ENCODE data around the gene RPAP3.
"Not testable (repeated sequence)": the region's sequence is repeated elsewhere in the genome, so short reads cannot be mapped to it uniquely, and the experiment has no call there.

Gene RPAP3

GRCh38 chr12:47698055-47698454, 7.8 kb downstream of the RPAP3 start:
- no peaks in the 10 kb centered on the region for H3K9me3 ChIP-seq (ENCODE audit: control insufficient read depth, insufficient read depth, low read length)
- no peaks in the 10 kb centered on the region for H3K27me3 ChIP-seq (ENCODE audit: control insufficient read depth, insufficient read depth, low read length)
- H3K36me3 ChIP-seq (ENCODE audit: control insufficient read depth, insufficient read depth, low read length), result peaks cover 8% of the 10 kb centered on the region
- no peak overlapping the region for H3K4me3 ChIP-seq (ENCODE audit: low read depth, low read length)
- no peak overlapping the region for H3K9ac ChIP-seq (ENCODE audit: low read depth, low read length)
- no peaks in the 10 kb centered on the region for H3K4me1 ChIP-seq (ENCODE audit: control insufficient read depth, insufficient read depth, low read length)

- Histone ChIP-seq H3K9me3 (ENCODE audit: control insufficient read depth, insufficient read depth, low read length) (no peaks in the 10 kb centered on the region), H3K4me3 (ENCODE audit: low read depth, low read length) (no peak overlapping the region), H3K36me3 (ENCODE audit: control insufficient read depth, insufficient read depth, low read length) (no peaks in the 10 kb centered on the region), H3K27me3 (ENCODE audit: control insufficient read depth, insufficient read depth, low read length) (no peaks in the 10 kb centered on the region), H3K9ac (ENCODE audit: low read depth, low read length) (no peak overlapping the region), H3K4me1 (ENCODE audit: control insufficient read depth, insufficient read depth, low read length) (no peaks in the 10 kb centered on the region)
Observed at GRCh38 chr12:47689215-47689614, 16.6 kb downstream of the RPAP3 start.

- Histone ChIP-seq H3K9ac (ENCODE audit: low read depth, low read length) (no peak overlapping the region), H3K9me3 (ENCODE audit: control insufficient read depth, insufficient read depth, low read length) (no peaks in the 10 kb centered on the region), H3K4me3 (ENCODE audit: low read depth, low read length) (no peak overlapping the region), H3K36me3 (ENCODE audit: control insufficient read depth, insufficient read depth, low read length) (no peaks in the 10 kb centered on the region), H3K27me3 (ENCODE audit: control insufficient read depth, insufficient read depth, low read length) (no peaks in the 10 kb centered on the region), H3K4me1 (ENCODE audit: control insufficient read depth, insufficient read depth, low read length) (no peaks in the 10 kb centered on the region)
Observed at GRCh38 chr12:47687636-47688035, 18.2 kb downstream of the RPAP3 start.

GRCh38 chr12:47686645-47687240, 19.1 kb downstream of the RPAP3 start:
- Histone ChIP-seq H3K9me3 (ENCODE audit: control insufficient read depth, insufficient read depth, low read length) (no peaks in the 10 kb centered on the region), H3K36me3 (ENCODE audit: control insufficient read depth, insufficient read depth, low read length) (no peaks in the 10 kb centered on the region), H3K4me1 (ENCODE audit: control insufficient read depth, insufficient read depth, low read length) (no peaks in the 10 kb centered on the region), H3K27me3 (ENCODE audit: control insufficient read depth, insufficient read depth, low read length) (no peaks in the 10 kb centered on the region), H3K4me3 (ENCODE audit: low read depth, low read length) (no peak overlapping the region), H3K9ac (ENCODE audit: low read depth, low read length) (no peak overlapping the region)

- Histone ChIP-seq H3K4me1 (ENCODE audit: control insufficient read depth, insufficient read depth, low read length) (no peaks in the 10 kb centered on the region), H3K4me3 (ENCODE audit: low read depth, low read length) (no peak overlapping the region), H3K9me3 (ENCODE audit: control insufficient read depth, insufficient read depth, low read length) (no peaks in the 10 kb centered on the region), H3K36me3 (ENCODE audit: control insufficient read depth, insufficient read depth, low read length) (no peaks in the 10 kb centered on the region), H3K27me3 (ENCODE audit: control insufficient read depth, insufficient read depth, low read length) (no peaks in the 10 kb centered on the region), H3K9ac (ENCODE audit: low read depth, low read length) (no peak overlapping the region)
Observed at GRCh38 chr12:47679785-47680184, 26.0 kb downstream of the RPAP3 start.

GRCh38 chr12:47672068-47672467, 33.8 kb downstream of the RPAP3 start:
- no peaks in the 10 kb centered on the region for H3K4me1 ChIP-seq (ENCODE audit: control insufficient read depth, insufficient read depth, low read length)
- no peaks in the 10 kb centered on the region for H3K27me3 ChIP-seq (ENCODE audit: control insufficient read depth, insufficient read depth, low read length)
- H3K36me3 ChIP-seq (ENCODE audit: control insufficient read depth, insufficient read depth, low read length), result no peaks in the 10 kb centered on the region
- H3K9me3 ChIP-seq (ENCODE audit: control insufficient read depth, insufficient read depth, low read length), result no peaks in the 10 kb centered on the region
- no peak overlapping the region for H3K4me3 ChIP-seq (ENCODE audit: low read depth, low read length)
- H3K9ac ChIP-seq (ENCODE audit: low read depth, low read length), result no peak overlapping the region

GRCh38 chr12:47667935-47668334, 37.9 kb downstream of the RPAP3 start:
- not testable (repeated sequence) for H3K36me3 ChIP-seq (ENCODE audit: control insufficient read depth, insufficient read depth, low read length); H3K9ac ChIP-seq (ENCODE audit: low read depth, low read length)

GRCh38 chr12:47652521-47653234, 53.2 kb downstream of the RPAP3 start:
- Histone ChIP-seq H3K4me3 (ENCODE audit: low read depth, low read length) (no peak overlapping the region), H3K27me3 (ENCODE audit: control insufficient read depth, insufficient read depth, low read length) (no peaks in the 10 kb centered on the region), H3K36me3 (ENCODE audit: control insufficient read depth, insufficient read depth, low read length) (no peaks in the 10 kb centered on the region), H3K4me1 (ENCODE audit: control insufficient read depth, insufficient read depth, low read length) (peaks cover 7% of the 10 kb centered on the region), H3K9ac (ENCODE audit: low read depth, low read length) (no peak overlapping the region), H3K9me3 (ENCODE audit: control insufficient read depth, insufficient read depth, low read length) (no peaks in the 10 kb centered on the region)

More at GRCh38 chr12:47667935-47668334, 37.9 kb downstream of the RPAP3 start:
- H3K4me1 ChIP-seq (ENCODE audit: control insufficient read depth, insufficient read depth, low read length); H3K4me3 ChIP-seq (ENCODE audit: low read depth, low read length); H3K9me3 ChIP-seq (ENCODE audit: control insufficient read depth, insufficient read depth, low read length); H3K27me3 ChIP-seq (ENCODE audit: control insufficient read depth, insufficient read depth, low read length): not testable (repeated sequence)

GRCh38 chr12:47651368-47652254, 54.2 kb downstream of the RPAP3 start:
- H3K27me3 ChIP-seq (ENCODE audit: control insufficient read depth, insufficient read depth, low read length), result no peaks in the 10 kb centered on the region
- H3K4me1 ChIP-seq (ENCODE audit: control insufficient read depth, insufficient read depth, low read length), result peaks cover 7% of the 10 kb centered on the region
- no peaks in the 10 kb centered on the region for H3K36me3 ChIP-seq (ENCODE audit: control insufficient read depth, insufficient read depth, low read length)
- no peak overlapping the region for H3K4me3 ChIP-seq (ENCODE audit: low read depth, low read length)
- H3K9me3 ChIP-seq (ENCODE audit: control insufficient read depth, insufficient read depth, low read length), result no peaks in the 10 kb centered on the region
- H3K9ac ChIP-seq (ENCODE audit: low read depth, low read length), result no peak overlapping the region

GRCh38 chr12:47650469-47650868, 55.4 kb downstream of the RPAP3 start:
- H3K4me3 ChIP-seq (ENCODE audit: low read depth, low read length), result no peak overlapping the region
- no peaks in the 10 kb centered on the region for H3K27me3 ChIP-seq (ENCODE audit: control insufficient read depth, insufficient read depth, low read length)
- no peaks in the 10 kb centered on the region for H3K9me3 ChIP-seq (ENCODE audit: control insufficient read depth, insufficient read depth, low read length)
- no peak overlapping the region for H3K9ac ChIP-seq (ENCODE audit: low read depth, low read length)
- peaks cover 7% of the 10 kb centered on the region for H3K4me1 ChIP-seq (ENCODE audit: control insufficient read depth, insufficient read depth, low read length)
- H3K36me3 ChIP-seq (ENCODE audit: control insufficient read depth, insufficient read depth, low read length), result no peaks in the 10 kb centered on the region

GRCh38 chr12:47649381-47649780, 56.4 kb downstream of the RPAP3 start:
- Histone ChIP-seq H3K36me3 (ENCODE audit: control insufficient read depth, insufficient read depth, low read length) (no peaks in the 10 kb centered on the region), H3K9ac (ENCODE audit: low read depth, low read length) (no peak overlapping the region), H3K4me3 (ENCODE audit: low read depth, low read length) (no peak overlapping the region), H3K9me3 (ENCODE audit: control insufficient read depth, insufficient read depth, low read length) (no peaks in the 10 kb centered on the region), H3K4me1 (ENCODE audit: control insufficient read depth, insufficient read depth, low read length) (peaks cover 7% of the 10 kb centered on the region), H3K27me3 (ENCODE audit: control insufficient read depth, insufficient read depth, low read length) (no peaks in the 10 kb centered on the region)
